Stimulated activated CD4-positive, alpha-beta T cell treated with anti-CD3 and anti-CD28 coated beads, Interleukin-1b, Interleukin-23, amount 100 ng/mL, for 24 hours (primary cell): ENCODE results near the gene HERPUD1.
A peak's percentile ranks its signal among the peaks of the same experiment; 100 is the strongest.
"Not testable (repeated sequence)": the region's sequence is repeated elsewhere in the genome, so short reads cannot be mapped to it uniquely, and the experiment has no call there.

Source experiments
- DNase-seq, 4 experiments: peaks; one replicate each; pipeline ENCODE4 v3.0.0-alpha.2; 2020; ENCODE audit warnings: low read depth in 4 of 4, low spot score in 1 of 4

HERPUD1 gene

DNA sequence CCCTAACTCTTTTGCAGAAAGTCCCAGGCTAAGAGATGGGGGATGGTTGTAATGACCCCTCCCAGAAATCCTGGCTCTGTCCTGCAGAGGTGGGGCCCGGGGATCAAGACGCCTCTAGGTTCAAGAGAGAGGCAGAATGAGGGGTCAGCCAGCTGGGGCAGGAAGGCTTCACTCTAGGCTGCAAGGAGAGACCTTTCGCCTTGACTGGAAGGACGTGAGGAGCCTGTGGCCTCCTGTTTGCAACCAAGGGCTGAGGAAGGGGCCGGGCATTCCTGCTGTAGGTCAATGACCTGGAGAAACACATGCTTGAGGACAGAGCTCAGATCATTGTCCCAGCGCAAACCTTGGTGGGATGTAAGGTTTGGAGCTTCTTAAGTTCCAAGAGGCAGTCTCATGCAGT lies 21.1 kb downstream of the HERPUD1 start:
- no peak for DNase-seq

DNA sequence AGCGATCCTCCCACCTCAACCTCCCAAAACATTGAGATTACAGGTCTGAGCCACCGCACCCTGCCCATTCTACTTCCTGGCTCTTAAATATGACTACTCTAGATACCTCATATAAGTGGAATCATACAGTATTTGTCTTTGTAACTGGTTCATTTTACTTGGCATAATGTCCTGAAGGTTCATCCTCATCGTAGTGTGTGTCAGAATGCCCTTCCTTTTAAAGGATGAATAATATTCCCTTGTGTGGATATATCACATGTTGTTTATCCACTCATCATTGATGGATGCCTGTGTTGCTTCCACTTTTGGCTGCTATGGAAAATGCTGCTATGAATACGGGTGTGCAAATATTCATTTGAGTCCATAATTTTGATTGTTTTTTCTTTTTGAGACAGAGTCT lies 24.1 kb downstream of the HERPUD1 start:
- no peak for DNase-seq

DNA sequence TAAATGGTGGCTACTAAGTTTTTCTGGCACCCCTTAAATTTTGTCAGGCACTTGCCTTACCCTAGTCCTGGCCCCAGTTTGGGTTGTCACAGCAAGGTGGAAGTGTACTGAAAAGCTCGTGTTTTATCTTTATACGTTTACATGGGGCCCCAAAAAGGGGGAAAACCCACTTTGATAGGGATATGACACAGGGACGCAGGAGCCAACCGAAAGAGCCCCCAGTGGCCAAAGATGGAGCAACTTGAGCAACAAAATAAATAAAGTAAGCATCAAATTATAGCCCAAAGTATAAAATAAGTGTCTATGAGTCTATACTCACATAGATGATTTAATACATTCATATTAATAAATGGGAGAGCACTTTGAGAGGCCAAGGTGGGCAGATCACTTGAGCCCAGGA lies 24.8 kb downstream of the HERPUD1 start:
- DNase-seq = no peak

DNA sequence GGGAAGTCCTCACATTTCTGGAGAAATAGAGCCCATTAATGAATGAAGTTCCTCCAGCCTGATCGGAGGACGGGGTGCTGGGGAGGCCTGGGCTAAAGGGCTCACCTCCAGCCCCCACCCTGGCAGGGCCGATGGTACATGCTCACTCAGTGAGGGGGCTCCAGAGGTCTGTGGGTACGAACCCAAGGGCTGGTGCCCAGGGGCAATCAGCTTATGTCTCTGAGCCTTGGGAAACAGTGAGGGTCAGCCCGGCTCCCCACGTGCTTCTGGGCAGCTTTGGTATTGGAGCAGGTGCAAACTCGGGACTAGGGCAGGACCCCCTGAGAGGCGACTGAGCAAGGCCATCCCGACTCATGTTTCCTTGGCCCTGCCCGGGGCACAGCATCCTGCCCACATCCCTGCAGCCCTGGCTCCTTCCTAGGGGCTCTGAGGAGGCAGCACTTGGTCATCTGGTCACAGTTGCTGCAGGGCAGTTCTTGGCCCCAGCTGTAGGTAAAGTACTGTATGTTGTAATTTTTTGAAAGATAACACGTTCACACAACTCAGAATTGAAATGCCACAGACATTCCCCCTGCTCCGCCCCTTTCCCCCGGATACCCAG lies 28.8 kb downstream of the HERPUD1 start:
- DNase-seq = no peak

DNA sequence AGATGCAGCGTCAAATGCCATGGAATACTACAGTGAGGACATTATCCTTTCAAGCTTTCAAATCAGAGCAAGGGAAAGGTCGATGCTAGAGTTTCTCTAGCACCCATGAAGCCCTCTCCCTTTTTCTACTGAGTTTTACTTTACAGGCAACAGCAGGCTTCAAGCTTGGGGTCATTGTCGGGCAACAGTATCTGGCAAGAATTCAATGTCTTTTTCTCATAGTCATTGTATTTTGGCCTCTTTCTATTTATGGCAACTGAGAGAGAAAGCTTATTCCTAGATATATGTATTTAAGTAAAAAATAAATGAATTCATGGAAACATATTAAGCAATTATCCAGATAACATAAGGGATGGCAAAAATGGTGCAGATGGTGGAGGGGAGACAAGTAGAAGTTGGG lies 29.4 kb downstream of the HERPUD1 start:
- DNase-seq = no peak

DNA sequence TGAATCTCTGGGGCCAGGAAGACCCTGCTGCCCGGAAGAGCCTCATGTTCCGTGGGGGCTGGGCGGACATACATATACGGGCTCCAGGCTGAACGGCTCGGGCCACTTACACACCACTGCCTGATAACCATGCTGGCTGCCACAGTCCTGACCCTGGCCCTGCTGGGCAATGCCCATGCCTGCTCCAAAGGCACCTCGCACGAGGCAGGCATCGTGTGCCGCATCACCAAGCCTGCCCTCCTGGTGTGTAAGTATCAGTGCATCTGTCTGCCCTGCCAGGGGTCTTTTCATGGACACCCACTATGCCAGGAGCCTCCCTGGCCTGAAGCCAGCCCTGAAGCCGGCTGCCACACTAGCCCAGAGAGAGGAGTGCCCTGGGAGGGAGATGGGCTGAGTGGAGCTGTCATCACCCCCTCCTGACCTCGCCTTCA lies 29.9 kb downstream of the HERPUD1 start, which contains the start of gene CETP:
TSS of gene CETP (plus strand) at position 100 of the 431 bp plus-strand sequence. CDS start at position 130, 30 bp downstream.
- no peak for DNase-seq

DNA sequence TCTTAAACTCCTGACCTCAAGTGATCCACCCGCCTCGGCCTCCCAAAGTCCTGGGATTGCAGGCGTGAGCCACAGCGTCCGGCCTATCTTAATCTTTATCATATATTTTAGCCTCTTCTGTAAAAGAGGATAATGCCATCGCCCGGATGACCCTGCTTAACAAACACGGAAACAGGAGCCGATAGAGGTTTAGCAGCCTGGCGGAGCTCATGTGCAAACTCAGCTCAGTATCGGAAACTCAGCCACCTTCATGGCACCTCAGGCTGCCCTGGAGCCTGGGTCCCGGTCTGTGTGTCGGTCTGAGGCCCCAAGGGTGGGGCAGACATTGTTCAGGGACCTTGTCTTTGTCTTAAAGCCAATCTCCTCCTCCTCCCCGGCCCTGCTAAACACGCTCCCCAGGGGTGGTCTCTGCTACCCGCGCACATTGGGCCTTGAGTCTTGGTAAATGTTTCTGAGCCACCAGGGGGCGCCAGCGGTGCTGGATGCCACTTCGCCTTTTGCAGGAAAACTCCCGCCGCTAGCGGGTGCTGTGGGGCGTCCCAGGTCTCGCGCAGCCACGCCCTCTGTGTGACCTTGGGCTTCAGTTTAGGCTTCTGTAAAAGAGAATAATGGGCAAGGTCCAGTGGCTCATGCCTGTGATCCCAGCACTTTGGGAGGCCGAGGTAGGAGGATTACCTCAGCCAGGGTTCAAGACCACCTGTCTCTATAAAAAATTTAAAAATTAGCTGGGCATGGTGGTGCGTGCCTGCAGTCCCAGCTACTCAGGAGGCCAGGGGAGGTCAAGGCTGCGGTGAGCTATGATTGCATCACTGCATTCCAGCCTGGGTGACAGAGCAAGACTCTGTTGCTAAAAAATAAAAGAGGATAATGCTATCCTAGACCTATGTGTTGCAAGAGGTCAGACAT lies 32.6 kb downstream of the HERPUD1 start:
- DNase-seq = peak; percentile 92 to 98 (median 96)

DNA sequence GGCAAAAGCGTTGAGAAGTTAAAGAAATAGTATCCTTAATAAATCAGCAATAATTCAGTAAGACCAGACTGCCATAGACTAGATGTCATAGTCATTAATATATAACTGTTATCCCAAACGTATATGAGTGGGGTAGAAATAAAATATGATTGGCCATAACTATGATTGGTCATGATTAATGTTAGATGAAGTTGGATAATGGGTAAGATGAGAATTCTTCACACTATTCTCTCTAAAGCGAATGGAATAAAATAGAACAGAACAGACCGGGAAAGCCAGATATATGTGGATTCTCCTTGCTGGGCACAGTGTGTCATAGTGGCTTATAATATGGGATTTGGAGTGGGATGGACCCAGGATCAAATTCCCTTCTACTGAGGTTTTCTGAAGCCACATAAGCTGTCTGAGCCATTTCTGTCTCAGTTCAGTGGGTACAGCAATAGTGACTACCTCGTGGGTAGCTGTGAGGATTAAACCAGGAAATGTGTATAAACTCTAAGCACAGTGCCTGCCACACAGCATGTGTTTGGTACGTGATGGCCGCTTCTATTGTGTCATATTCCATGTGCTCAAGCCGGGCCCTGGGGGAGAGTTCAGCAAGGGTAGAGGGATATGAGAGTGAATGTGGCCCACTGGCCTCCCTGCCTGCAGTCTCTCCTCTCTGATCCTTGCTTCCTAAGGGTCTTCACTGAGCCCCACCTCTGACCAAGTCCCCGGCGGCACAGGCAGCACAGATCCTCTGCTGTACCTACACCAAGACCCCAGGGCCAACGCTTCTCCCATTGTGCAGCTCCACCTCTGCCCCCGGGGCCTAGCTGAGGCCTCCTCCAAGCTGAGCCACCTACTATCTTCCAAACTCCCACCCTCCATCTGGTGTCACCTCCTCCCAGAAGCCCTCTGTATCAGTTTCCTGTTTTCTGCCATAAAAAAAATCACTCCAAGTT lies 33.5 kb downstream of the HERPUD1 start:
- DNase-seq = no peak

DNA sequence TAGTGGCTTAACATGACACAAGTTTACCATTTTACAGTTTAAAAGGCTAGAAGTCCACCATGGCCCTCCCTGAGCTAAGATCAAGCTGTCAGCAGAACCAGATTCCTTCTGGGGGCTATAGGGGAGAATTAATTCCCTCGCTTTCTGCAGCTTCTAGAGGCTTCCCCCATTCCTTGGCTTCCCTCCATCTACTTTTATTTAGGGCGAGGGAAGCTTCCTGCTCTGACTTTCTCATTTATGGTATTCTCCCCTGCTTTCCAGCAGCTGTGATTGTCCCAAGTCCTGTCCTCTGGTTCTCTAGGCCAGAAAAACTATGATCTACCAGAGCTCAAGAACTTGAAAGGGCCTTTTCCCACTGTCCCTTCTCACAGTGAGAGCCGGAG lies 34.1 kb downstream of the HERPUD1 start:
- no peak for DNase-seq

DNA sequence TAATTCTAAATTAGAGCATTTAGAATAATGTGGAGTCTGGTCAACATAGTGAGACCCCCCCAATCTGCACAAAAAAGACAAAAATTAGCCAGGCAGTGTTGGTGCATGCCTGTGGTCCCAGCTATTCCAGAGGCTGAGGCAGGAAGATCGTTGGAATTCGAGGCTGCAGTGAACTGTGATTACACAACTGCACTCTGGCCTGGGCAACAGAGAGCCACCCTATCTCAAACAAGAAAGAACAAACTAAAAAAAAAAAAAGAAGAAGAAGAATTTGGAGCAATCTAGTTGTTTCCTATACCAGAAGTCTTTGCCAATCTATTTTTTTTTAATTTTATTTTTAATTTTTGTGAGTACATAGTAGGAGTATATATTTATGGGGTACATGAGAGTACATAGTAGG lies 35.8 kb downstream of the HERPUD1 start:
- no peak for DNase-seq

DNA sequence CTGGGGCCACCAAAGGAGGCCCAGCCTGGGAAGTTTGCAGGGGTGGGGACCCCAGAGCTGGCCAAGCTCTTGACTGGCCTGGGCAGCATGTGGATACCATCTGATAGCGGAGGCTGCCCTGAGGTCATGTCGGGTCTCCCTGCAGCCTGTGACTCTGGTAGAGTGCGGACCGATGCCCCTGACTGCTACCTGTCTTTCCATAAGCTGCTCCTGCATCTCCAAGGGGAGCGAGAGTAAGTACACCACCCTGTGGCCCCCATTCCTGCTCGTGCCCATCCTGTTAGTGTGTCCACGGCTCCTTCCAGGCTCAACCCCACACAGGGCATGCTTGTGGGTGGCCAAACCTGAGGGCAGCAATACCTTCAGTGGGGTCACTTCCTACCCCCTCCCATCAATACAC lies 37.8 kb downstream of the HERPUD1 start:
- DNase-seq = no peak

DNA sequence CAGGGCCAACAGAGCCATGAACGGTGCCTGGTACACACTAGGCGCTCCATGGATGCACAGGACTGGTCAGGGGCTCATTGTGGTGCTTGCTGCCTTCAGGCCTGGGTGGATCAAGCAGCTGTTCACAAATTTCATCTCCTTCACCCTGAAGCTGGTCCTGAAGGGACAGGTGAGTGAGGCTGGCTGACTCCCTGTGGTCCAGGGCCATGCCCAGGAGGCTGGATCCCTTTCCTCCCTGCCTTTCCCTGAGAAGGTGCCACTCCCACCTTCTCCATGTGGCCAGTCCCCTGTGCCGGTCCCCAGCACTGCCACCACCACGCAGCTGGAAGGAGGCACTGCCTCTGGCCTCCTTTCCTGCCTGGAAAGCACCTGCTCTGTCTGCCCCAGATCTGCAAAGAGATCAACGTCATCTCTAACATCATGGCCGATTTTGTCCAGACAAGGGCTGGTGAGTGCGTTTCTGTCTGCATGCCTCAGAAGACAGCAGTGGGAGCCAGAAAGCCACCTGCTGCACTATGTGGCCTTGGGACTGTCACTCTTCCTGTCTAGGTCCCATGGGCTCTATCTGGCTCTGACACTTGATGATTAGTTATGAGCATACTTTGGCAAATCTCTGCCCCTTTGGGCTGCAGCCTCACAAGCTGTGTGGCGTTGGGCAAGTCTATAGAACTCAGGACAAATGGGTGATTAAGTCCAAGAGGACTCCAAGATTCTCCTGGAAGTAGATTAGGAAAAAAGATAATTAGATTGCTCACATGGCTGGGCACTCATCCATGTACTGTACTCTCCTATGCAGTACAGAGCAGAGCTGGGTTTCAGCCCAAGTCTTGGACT lies 39.2 kb downstream of the HERPUD1 start:
- DNase-seq = no peak

DNA sequence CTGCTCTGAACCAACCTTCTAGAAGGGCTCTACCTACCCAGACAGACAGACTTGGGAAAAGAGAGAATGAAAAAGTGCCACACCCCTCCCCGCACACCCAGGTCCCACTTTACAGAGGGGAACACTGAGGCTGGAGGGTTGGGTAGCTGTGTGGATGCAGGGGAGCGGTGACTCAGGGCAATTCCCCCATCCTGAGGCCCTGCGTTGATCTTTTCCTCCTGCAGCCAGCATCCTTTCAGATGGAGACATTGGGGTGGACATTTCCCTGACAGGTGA lies 39.8 kb downstream of the HERPUD1 start:
- no peak for DNase-seq

DNA sequence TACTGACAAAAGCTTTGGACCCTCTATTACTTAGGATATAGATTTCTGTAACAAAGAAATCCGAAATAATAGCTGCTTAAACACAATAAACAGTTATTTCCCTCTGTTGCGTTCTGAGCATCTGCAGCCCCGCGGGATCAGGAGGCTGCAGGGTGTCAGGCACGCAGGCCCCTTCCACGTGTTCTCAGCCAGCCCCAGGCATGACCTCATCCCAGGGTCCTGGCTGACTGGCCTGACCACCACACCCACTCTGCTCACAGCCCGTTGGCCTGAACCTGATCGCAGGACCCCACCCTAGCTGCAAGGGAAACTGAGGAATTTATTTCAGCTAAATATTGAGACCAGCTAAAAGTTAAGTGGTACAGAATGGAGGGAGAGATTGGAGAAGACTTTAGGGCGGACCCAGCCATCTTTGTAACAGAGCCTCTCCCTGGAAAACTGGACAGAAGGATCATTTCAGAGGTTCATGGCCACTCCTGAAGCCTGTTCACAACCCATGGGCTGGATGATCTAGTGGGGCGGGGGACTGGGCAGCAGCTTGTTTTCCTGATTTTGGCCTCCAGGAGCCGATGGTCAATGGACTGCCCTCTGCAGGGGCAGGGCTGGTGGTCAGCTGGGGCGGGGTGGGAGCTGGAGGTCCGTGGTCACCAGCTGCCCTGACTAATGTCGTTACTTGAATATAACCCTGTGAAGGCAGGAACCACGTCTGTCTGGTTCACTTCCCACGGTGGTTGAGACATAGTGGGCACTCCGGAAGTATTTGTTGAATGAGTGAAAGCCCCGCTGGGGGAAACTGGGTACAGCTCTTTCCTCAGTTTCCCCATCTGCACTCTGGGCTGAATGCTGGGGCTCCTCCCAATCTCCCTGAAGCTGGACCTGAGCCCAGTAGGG lies 40.7 kb downstream of the HERPUD1 start:
- no peak for DNase-seq

DNA sequence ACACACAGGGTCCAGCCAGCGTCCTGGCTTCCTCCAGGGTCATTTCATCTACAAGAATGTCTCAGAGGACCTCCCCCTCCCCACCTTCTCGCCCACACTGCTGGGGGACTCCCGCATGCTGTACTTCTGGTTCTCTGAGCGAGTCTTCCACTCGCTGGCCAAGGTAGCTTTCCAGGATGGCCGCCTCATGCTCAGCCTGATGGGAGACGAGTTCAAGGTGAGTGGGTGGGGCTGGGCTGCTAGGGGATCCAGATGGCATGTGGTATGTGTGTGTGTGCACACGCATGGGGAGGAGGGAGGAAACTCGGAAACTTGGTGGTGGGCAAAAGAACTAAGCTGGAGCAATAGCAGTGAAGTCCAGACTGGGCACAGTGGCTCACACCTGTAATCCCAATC lies 41.4 kb downstream of the HERPUD1 start:
- no peak for DNase-seq

DNA sequence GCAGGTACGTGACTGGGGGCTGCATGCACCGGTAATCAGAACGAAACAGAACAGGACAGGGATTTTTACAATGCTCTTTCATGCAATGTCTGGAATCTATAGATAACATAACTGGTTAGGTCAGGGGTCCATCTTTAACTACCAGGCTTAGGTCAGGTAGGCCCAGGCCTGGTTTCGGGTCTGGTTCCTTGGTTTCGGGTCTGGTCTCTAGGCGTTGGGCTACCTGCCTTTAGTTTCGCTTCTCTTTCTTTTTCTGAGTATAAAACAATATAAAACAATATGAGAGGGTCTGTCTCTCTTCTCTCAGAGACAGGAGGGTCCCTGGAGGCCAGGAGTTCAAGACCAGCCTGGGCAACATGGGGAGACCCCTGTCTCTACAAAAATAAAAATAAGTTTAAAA lies 42.0 kb downstream of the HERPUD1 start:
- DNase-seq = not testable (repeated sequence)

DNA sequence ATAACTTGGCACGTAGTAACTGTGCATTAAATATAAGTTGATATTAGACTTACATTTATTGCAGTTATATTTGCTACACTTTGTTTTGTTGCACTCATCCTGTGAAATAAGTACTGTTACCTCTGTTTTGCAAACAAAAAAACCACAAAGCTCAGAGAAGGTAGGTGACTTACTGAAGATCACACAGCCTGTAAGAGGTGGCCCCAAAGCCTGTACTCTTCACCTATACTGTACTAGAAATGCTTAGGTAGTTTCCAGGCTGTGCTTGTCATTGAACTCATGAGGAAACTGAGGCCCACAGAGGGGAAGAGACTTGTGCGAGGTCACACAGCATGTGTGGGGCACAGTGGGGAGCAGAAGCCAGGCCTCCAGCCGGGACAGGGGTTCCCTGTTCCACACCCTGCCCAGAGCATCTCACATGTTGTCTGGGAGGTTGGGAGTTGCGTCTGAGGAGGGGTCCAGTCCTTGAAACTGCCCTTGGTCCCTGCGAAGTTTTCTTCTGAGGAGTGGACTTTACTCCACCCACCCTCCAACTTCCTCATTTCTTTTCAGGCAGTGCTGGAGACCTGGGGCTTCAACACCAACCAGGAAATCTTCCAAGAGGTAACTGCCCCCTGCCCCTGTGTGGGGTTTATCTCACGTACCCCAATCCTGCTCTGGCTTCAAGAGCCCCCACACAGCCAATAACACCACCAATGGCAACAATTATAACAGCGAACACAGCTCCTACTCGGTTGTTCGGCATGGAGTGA lies 42.8 kb downstream of the HERPUD1 start:
- DNase-seq = no peak

DNA sequence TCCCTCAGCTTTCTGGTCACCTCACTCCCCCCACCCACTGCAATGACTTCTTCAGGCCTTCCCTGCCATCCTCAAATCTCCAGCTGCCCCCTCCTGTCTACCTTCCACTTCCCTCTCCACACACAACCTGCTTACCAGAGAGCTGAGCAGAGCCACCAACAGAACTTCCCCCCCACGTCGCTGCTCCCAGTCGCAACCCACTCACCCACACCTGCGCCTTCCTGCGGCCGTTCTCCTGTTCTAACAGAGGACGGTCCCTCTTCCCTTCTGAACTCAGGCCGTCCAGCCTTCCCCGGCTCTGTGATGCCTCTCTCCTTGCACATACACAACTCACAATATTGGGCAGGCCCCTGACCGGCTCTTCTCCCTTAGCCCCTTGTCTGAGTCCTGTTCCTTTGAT lies 43.8 kb downstream of the HERPUD1 start:
- no peak for DNase-seq

DNA sequence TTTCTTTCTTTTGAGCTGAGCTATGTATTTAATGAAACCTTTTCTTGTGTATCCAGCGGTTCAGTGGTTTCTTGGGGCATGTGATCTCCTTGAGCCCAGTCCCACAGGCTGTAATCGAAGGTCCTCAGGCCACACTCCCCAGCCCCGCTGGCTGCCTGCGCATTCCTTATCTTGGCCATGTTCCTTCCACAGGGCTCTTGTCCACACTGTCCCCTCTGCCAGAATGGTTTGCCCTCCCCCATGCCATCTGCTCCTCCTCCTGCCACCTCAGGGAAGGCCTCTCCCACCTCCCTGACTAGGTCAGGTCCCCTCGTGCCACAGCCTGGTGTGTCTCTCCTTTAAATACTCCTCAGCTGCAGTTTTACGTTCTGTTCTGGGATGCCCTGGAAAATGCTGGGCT lies 45.3 kb downstream of the HERPUD1 start:
- no peak for DNase-seq
